Measurements from ENCODE around the gene SYTL3. TPM values are rescaled to one million over a fixed set of nuclear protein-coding genes. Genes with fewer than 3 reads are reported as not detected.

The SYTL3 gene
- total RNA-seq, 1 experiment from 2014 or later, result 0.65 TPM

DNA sequence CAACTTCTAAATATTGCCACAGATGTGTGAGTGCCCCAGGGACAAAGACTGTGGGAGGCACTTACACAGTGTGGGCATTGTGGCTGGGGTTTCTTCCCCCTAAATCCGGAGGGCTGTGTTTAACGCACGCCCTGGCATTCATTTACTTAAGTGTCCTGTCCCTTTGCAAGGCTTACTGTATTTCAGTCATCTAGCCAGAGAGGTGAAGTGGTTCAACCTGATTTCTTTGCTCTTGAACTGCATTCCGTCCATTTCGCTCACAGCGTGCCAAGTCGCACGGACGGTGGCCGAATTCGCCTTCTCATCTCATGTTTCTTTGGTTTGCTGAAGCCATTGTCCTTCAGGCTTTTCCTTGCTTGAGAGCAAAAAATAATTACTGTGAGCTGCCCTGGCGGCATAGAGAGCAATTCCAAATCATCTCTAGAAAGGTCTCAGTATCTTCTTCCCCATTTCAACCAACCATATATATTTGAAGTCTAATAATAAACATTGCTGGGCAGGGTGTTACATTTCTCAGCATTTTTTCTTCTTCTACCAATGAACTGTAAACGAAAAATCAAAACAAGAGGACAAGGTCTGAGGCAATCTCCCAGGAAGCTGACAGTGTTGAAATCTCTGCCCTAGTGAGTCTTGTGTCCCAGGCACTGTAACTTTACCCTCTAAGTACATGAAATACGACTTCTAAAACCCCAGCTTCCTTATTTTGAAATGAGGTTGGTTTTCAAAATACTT lies 16.9 kb downstream of the SYTL3 start:
- no peaks in the 10 kb centered on the region for H3K27me3 Mint-ChIP-seq (ENCODE audit: insufficient read depth, unreplicated experiment)
- H3K27ac Mint-ChIP-seq (ENCODE audit: low read depth, unreplicated experiment), result peak overlapping the region; percentile 54
- intact Hi-C loops (cut with micrococcal nuclease), result no loop called here
- BruUV-seq (replicated peaks), result no TSS peak
- no peaks in the 10 kb centered on the region for H3K9me3 Mint-ChIP-seq (ENCODE audit: unreplicated experiment)
- peak; percentile 76 for DNase-seq (ENCODE audit: unreplicated experiment)
- no peaks in the 10 kb centered on the region for H3K36me3 Mint-ChIP-seq (ENCODE audit: insufficient read depth, unreplicated experiment)
- H3K4me1 Mint-ChIP-seq (ENCODE audit: insufficient read depth, unreplicated experiment), result peaks cover 13% of the 10 kb centered on the region
- H3K4me3 Mint-ChIP-seq (ENCODE audit: unreplicated experiment), result no peak overlapping the region
- ChIA-PET CTCF (interaction anchor here (0.5 to 0.7 kb wide), 4 partner anchors 21 to 456 kb away, joined by 3 to 4 read pairs (median 3); no protein-coding TSS in a partner anchor), POLR2A (interaction anchor here (0.5 to 1.6 kb wide), 3 partner anchors 22 to 25 kb away, joined by 3 to 8 read pairs (median 4); partner anchors contain the start of gene DYNLT1)
- TF ChIP-seq, protein P1, sequence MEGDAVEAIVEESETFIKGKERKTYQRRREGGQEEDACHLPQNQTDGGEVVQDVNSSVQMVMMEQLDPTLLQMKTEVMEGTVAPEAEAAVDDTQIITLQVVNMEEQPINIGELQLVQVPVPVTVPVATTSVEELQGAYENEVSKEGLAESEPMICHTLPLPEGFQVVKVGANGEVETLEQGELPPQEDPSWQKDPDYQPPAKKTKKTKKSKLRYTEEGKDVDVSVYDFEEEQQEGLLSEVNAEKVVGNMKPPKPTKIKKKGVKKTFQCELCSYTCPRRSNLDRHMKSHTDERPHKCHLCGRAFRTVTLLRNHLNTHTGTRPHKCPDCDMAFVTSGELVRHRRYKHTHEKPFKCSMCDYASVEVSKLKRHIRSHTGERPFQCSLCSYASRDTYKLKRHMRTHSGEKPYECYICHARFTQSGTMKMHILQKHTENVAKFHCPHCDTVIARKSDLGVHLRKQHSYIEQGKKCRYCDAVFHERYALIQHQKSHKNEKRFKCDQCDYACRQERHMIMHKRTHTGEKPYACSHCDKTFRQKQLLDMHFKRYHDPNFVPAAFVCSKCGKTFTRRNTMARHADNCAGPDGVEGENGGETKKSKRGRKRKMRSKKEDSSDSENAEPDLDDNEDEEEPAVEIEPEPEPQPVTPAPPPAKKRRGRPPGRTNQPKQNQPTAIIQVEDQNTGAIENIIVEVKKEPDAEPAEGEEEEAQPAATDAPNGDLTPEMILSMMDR (IDR thresholded peaks at IDR 0.05; ENCODE audit: unreplicated experiment), result no peak

DNA sequence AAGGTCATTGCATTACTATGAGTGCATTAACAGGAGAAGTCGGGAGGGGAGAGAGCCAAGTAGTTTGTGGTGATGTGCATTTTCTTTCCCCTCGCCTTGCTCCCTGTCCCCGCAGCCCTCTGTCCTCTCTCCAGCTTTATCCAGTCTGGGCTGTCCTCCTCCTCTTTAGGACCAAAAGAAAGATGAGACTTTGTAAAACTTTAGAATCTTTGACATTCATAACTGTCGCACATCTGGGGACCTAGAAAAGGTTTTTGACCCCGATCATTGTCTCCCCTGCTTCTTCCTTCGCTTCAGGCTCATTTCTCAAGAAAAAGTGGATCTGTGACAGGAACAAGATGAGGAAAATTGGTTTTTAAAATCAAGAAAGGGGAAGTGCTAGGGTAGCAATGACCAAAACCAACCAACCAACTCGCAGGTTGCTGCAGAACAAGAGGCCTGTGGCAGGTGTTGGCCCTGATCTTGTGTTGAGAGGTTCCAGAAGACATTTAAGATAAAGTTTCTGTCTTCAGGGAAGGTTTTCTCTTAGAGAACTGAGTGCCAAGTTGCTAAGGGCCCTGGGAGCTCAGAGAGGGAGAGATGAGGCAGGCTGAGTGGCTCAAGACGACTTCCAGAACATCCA lies 17.6 kb downstream of the SYTL3 start:
- peaks cover 13% of the 10 kb centered on the region for H3K4me1 Mint-ChIP-seq (ENCODE audit: insufficient read depth, unreplicated experiment)
- DNase-seq (ENCODE audit: unreplicated experiment), result no peak
- no peaks in the 10 kb centered on the region for H3K36me3 Mint-ChIP-seq (ENCODE audit: insufficient read depth, unreplicated experiment)
- intact Hi-C loops (cut with micrococcal nuclease), result no loop called here
- H3K27ac Mint-ChIP-seq (ENCODE audit: low read depth, unreplicated experiment), result peak overlapping the region; percentile 54
- no peaks in the 10 kb centered on the region for H3K27me3 Mint-ChIP-seq (ENCODE audit: insufficient read depth, unreplicated experiment)
- CTCF ChIA-PET, result interaction anchor here (0.6 to 1.2 kb wide), 5 partner anchors 22 to 457 kb away, joined by 3 to 5 read pairs (median 3); no protein-coding TSS in a partner anchor
- POLR2A ChIA-PET, result interaction anchor here (0.9 to 1.6 kb wide), 2 partner anchors 22 to 25 kb away, joined by 4 to 8 read pairs; partner anchors contain the start of gene DYNLT1
- TF ChIP-seq, protein P1 (IDR thresholded peaks at IDR 0.05; ENCODE audit: unreplicated experiment), result no peak
- no peak overlapping the region for H3K4me3 Mint-ChIP-seq (ENCODE audit: unreplicated experiment)
- no peaks in the 10 kb centered on the region for H3K9me3 Mint-ChIP-seq (ENCODE audit: unreplicated experiment)
- BruUV-seq (replicated peaks), result no TSS peak

DNA sequence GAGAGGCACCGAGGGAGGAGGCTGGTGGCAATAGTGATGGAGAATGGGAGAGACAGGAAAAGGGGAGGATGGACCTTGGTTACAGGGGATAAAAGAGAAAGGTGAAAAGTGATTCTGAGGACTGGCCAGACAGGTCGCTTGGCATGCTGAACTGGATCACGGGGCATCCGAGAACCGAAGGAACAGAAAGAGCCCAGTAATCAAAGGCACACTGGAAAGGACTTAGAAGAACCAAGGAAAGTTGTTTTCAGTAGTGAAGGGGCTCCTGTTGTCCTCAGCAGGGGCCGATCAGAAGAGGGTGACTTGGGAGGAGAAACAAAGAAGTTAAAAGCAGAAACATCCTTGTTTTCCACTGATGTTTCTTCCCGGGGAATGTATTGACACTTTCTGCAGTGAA lies 18.9 kb downstream of the SYTL3 start:
- ChIA-PET POLR2A (interaction anchor here (0.8 to 1.4 kb wide), 5 partner anchors 9 to 26 kb away, joined by 3 to 10 read pairs (median 4); partner anchors contain the start of gene DYNLT1), CTCF (interaction anchor here (0.7 to 1.6 kb wide), 3 partner anchors 10 to 25 kb away, joined by 3 to 5 read pairs (median 4); no protein-coding TSS in a partner anchor)
- no peak for DNase-seq (ENCODE audit: unreplicated experiment)
- Mint-ChIP-seq H3K9me3 (ENCODE audit: unreplicated experiment) (no peaks in the 10 kb centered on the region), H3K4me3 (ENCODE audit: unreplicated experiment) (no peak overlapping the region), H3K4me1 (ENCODE audit: insufficient read depth, unreplicated experiment) (peaks cover 13% of the 10 kb centered on the region), H3K27me3 (ENCODE audit: insufficient read depth, unreplicated experiment) (no peaks in the 10 kb centered on the region), H3K27ac (ENCODE audit: low read depth, unreplicated experiment) (no peak overlapping the region), H3K36me3 (ENCODE audit: insufficient read depth, unreplicated experiment) (no peaks in the 10 kb centered on the region)
- intact Hi-C loops (cut with micrococcal nuclease), result no loop called here
- TF ChIP-seq, protein P1 (IDR thresholded peaks at IDR 0.05; ENCODE audit: unreplicated experiment), result no peak
- BruUV-seq (replicated peaks), result no TSS peak

Data from MCF 10A (cell line).